Activated CD8-positive, alpha-beta T cell treated with anti-CD3 and anti-CD28 coated beads, Interleukin-2, amount 10 ng/mL, durations not matched to agents 7 days and 5 days (primary cell): ENCODE measurements around the gene TP63. TPM values are rescaled to one million over a fixed set of nuclear protein-coding genes. Genes with fewer than 3 reads are reported as not detected.

Experiments used
- ATAC-seq: fragments of 150-1000 bp; cut with Tn5 transposase; one replicate; pipeline ENCODE4 v1.10.0; 2021; ENCODE audit warnings: moderate library complexity
- CTCF ChIA-PET: fragments of 350-600 bp; sonication (Branson Sonifier 250); formaldehyde crosslinking; loops from one replicate; lab custom pipeline; 2021; ENCODE audit warnings: antibody characterized with exemption; lab: Charles Lee
- POLR2A ChIA-PET: fragments of 350-600 bp; sonication (Branson Sonifier 250); formaldehyde crosslinking; loops from one replicate; lab custom pipeline; 2021; ENCODE audit warnings: antibody characterized with exemption; lab: Charles Lee
- DNase-seq: peaks from one replicate; pipeline ENCODE4 v3.0.0-alpha.2; 2020
- H3K27ac Mint-ChIP-seq: one replicate; pipeline ENCODE4 v1.8.0; 2021; ENCODE audit warnings: mild to moderate bottlenecking, mixed read lengths
- H3K27me3 Mint-ChIP-seq: one replicate; pipeline ENCODE4 v1.8.0; 2021; ENCODE audit warnings: low read depth, mixed read lengths
- H3K36me3 Mint-ChIP-seq: one replicate; pipeline ENCODE4 v1.8.0; 2021; ENCODE audit warnings: low read depth, mixed read lengths
- H3K4me1 Mint-ChIP-seq: one replicate; pipeline ENCODE4 v1.8.0; 2021; ENCODE audit warnings: low read depth, mixed read lengths
- H3K4me3 Mint-ChIP-seq: one replicate; pipeline ENCODE4 v1.8.0; 2021; ENCODE audit warnings: mild to moderate bottlenecking, mixed read lengths
- H3K9me3 Mint-ChIP-seq: one replicate; pipeline ENCODE4 v1.8.0; 2022; ENCODE audit warnings: mixed read lengths; ENCODE audit not compliant: insufficient read depth
- microRNA-seq: library from miRNA; unstranded; fragments of <30 nt; microRNA quantifications from one replicate; pipeline ENCODE4 v1.2.0, GENCODE V29; 2022
- total RNA-seq, 2 experiments: library from RNA; stranded (reverse); gene quantifications; one replicate each; pipeline ENCODE4 v1.2.3, GENCODE V29; 2021

Gene TP63
- total RNA-seq, 2 experiments from 2014 or later: not detected

DNA sequence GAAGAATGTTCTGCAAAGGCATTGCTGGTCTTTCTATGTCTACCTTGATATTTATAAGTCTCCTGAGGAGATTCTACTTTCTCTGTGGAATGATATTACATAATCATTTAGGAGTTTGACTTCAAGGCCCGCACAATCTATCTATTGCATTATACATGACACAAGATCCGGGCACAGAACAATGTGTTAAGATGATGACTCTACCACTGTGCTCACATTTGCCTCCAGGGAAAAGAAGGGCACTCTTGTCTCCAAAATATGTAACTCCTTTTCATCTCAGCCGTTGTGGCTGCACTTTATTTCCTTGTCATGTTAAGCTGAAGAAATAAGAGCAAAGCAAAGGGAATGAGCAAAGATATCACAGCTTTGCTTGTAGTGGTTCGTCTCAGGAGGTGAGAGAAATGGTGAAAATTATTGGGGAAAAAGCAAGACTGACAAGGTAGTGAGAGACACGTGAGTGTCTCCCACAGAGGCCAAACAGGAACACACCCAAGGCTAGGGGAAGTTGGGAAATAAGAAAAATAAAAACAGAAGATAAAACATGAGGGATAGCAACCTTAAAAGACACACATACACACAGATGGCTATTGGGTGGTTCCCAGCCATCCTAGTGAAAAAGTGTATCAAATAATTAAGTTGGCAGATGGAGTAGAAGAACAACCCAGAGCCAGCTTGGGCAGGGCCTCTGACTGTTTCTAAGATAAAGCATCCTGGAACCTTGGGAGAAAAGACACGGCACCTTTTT is 305.2 kb downstream of the TP63 start:
- ATAC-seq: no peak
- no peak overlapping the region for H3K27ac Mint-ChIP-seq
- CTCF ChIA-PET: no interaction called here
- no peak overlapping the region for H3K4me3 Mint-ChIP-seq
- POLR2A ChIA-PET: interaction anchor here (0.6 kb wide), 1 partner anchor 36 kb away, joined by 3 read pairs; no protein-coding TSS in a partner anchor
- no peaks in the 10 kb centered on the region for H3K27me3 Mint-ChIP-seq
- DNase-seq: no peak
- H3K9me3 Mint-ChIP-seq: peaks cover 6% of the 10 kb centered on the region
- H3K4me1 Mint-ChIP-seq: no peaks in the 10 kb centered on the region
- H3K36me3 Mint-ChIP-seq: no peaks in the 10 kb centered on the region

DNA sequence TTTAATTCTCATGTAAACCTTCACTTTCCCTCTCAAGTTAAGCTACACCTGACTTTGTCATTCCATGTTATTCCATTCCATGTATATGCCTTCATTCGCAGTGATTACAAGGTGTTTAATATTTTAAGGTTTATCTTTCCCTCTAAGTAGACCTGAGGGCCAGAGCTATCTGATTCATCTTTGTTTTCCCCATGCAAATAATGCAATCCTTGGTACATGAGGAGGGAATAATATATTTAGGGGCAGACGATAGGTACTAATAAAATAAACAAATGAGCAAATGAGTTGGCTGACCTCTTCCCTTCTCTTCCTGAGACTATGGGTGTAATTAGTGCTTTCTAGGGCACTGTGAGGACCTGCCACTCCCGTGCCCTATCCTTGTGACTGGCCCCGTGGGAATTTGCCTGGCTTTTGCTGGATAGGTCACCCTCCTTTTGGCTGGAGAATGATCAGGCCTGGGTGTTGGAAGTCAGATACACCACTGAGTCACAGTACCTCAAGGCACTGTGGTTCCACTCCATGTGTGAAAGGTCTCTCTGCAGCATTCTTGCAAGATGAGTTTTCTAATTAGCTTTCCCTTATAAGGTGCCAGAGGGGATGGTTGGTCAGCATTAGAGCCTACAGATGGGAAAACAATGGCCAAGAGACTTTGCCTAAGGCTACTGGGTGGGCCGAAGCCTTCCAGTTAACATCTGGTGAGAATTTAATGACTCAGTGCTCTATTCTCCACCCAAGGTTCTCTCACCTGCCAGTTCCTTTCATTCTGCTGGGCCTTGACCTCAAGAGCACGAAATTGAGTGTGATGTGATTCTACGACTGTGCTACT is 306.3 kb downstream of the TP63 start:
- POLR2A ChIA-PET: no interaction called here
- CTCF ChIA-PET: no interaction called here
- H3K9me3 Mint-ChIP-seq: peaks cover 6% of the 10 kb centered on the region
- H3K4me1 Mint-ChIP-seq: no peaks in the 10 kb centered on the region
- DNase-seq (no peak), ATAC-seq (no peak)
- H3K4me3 Mint-ChIP-seq: no peak overlapping the region
- no peaks in the 10 kb centered on the region for H3K27me3 Mint-ChIP-seq
- H3K36me3 Mint-ChIP-seq: no peaks in the 10 kb centered on the region
- H3K27ac Mint-ChIP-seq: no peak overlapping the region

DNA sequence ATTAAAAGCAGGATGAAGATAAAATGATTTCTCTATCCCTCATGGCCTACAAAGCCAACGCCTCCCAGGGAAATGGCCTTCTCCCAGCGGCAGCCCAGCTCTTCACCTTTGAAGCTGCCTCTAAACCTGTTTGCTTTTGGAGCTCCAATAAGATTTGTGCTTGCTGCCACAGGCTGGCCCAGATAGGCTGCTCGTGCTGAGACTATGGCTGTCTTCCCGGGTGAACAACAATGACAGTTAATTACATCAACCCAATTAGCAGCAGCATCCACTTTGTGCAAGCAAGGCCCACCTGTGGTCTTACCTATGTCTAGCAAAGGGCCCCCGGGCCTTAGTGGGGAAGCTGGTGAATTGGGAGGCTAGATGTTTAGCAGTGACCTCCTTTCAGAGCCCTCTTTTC is 309.9 kb downstream of the TP63 start:
- no peak overlapping the region for H3K4me3 Mint-ChIP-seq
- H3K27ac Mint-ChIP-seq: no peak overlapping the region
- no peaks in the 10 kb centered on the region for H3K9me3 Mint-ChIP-seq
- H3K27me3 Mint-ChIP-seq: peaks cover under 1% of the 10 kb centered on the region
- DNase-seq: no peak
- H3K4me1 Mint-ChIP-seq: no peaks in the 10 kb centered on the region
- ATAC-seq: no peak
- no peaks in the 10 kb centered on the region for H3K36me3 Mint-ChIP-seq
- ChIA-PET CTCF (interaction anchor here (1.5 kb wide), 1 partner anchor 675 kb away, joined by 3 read pairs; no protein-coding TSS in a partner anchor), POLR2A (no interaction called here)

DNA sequence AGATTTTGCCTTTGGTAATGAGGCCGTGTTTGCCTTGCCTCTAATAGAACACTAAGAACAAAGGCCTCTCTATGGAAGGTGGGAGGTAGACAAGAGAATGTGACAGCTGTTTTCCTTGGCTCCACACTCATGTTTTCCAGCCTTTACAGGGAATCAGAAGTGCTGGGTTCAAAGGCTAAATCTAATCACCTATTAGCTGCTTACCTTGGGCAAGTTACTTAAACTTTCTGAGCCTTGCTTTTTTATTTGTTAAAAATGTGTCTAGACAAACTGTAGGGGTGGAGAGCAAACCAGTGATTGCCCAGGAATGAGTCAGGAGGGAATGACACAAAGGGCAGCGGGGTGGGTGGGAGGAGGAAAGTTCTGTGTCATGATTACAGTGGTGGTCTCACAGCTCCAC is 310.5 kb downstream of the TP63 start:
- H3K27ac Mint-ChIP-seq: no peak overlapping the region
- no peaks in the 10 kb centered on the region for H3K36me3 Mint-ChIP-seq
- no peak for ATAC-seq
- CTCF ChIA-PET: interaction anchor here (1.5 kb wide), 1 partner anchor 675 kb away, joined by 3 read pairs; no protein-coding TSS in a partner anchor
- H3K9me3 Mint-ChIP-seq: no peaks in the 10 kb centered on the region
- POLR2A ChIA-PET: no interaction called here
- H3K27me3 Mint-ChIP-seq: peaks cover 3% of the 10 kb centered on the region
- no peak for DNase-seq
- H3K4me3 Mint-ChIP-seq: no peak overlapping the region
- H3K4me1 Mint-ChIP-seq: no peaks in the 10 kb centered on the region

DNA sequence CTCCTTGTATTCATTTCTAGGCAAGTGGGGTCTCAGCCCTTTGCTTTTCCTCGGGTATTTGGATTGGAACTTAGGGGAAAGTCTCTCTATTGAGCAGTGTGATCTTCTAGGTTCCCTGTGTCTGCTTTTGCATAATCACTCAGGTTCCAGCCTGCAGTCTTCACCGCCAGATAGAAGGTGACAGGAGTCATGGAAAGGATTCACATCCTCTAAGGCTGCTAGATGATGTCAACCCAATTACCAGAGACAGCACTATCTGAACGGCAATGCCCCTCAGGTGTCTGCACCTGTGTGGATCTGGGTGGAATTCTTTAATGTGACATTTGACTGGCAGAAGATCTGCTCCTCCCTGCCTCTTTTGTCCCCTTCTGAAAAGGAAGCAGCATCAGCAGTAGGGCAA is 311.8 kb downstream of the TP63 start:
- ChIA-PET CTCF (no interaction called here), POLR2A (no interaction called here)
- ATAC-seq: no peak
- Mint-ChIP-seq H3K4me3 (no peak overlapping the region), H3K36me3 (no peaks in the 10 kb centered on the region), H3K27me3 (peaks cover 3% of the 10 kb centered on the region), H3K9me3 (no peaks in the 10 kb centered on the region), H3K4me1 (no peaks in the 10 kb centered on the region), H3K27ac (no peak overlapping the region)
- no peak for DNase-seq

DNA sequence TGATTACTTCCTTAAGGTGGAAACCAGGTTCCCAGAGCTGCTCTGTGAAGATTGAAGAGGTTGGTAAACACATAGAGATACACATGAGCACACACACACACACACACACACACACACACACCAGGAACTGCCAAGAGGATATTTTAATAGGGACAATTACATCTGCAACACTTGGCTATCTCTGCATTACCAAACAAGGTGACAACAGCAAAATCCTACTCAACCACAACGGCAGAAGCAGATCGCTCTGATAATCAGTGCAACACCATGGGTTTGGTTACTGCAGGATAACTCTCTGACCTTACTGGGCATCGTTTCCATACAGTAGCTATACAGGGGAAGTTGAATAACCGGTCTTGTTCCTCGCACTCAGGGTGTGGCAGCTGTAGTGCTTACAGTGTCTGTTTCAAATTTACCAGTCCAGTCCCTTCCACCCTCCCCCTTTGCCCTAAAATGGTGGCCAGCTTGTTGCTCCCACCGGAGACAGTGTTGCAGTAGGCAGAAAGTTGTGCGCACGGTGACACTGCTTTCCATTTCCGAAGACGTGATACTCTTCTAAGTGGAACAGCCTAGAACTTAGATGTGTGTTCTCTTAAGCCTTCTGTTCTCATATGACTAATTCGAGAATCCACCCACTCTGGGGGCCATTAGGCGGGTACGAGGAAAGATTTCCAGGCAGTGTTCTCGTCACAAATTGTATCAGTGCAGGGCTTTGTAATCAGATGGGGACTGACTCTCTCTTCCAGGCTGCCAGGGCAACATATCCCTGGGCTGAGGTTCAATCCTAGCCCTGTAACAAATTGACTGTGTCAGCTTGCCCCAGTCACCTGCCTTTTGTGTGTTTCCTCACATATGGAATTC is 313.3 kb downstream of the TP63 start:
- Mint-ChIP-seq H3K4me1 (peaks cover 2% of the 10 kb centered on the region), H3K27me3 (peaks cover 3% of the 10 kb centered on the region), H3K4me3 (no peak overlapping the region), H3K36me3 (no peaks in the 10 kb centered on the region), H3K9me3 (no peaks in the 10 kb centered on the region), H3K27ac (no peak overlapping the region)
- no peak for ATAC-seq
- POLR2A ChIA-PET: no interaction called here
- CTCF ChIA-PET: interaction anchor here (1.0 kb wide), 1 partner anchor 17 kb away, joined by 5 read pairs; no protein-coding TSS in a partner anchor
- DNase-seq: no peak

DNA sequence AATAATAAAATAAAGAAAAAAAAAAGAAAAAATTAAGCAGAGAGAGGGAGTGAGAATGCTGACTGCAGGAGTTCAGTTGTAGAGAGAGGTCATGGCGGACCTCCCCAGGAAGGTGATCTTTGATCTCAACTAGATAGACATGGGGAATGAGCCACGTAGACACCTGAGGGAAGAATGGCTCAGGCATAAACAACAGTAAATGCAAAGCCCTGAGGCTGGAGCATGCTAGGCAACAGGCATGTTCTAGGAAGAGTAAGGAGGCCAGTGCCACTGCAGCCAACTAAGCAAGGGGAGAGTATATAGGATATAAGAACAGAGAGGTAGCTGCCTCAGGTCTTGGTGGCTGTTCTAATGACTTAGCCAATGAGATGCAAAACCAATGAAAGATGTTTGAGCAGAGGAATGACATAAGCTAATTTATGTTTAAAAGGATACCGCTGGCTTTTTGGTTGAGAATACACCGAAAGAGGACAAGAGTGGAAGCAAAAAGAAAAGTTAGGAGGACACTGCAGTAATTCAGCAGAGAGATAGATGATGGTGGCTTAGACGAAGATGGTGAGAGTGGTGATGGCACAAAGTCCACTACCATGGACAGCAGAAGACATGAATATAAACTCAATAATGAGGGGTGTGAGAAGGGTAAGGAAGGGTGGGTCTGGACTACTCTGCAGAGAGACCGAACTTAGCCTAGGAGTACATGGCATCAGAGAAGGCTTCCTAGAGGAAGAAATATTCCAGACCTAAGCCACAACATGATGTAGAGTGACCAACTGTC is 314.9 kb downstream of the TP63 start:
- Mint-ChIP-seq H3K9me3 (no peaks in the 10 kb centered on the region), H3K36me3 (no peaks in the 10 kb centered on the region), H3K4me3 (no peak overlapping the region), H3K27me3 (peaks cover 3% of the 10 kb centered on the region), H3K4me1 (peaks cover 2% of the 10 kb centered on the region), H3K27ac (no peak overlapping the region)
- CTCF ChIA-PET: interaction anchor here (6.0 kb wide), 1 partner anchor 16 kb away, joined by 33 read pairs; no protein-coding TSS in a partner anchor
- POLR2A ChIA-PET: no interaction called here
- ATAC-seq (no peak), DNase-seq (no peak)

Small RNAs within 50 kb of the gene (microRNA-seq; reads per million reads assigned to microRNA genes)
- not detected for gene MIR944
